ENCODE measurements around the gene PXN. TPM values are rescaled to one million over a fixed set of nuclear protein-coding genes. Genes with fewer than 3 reads are reported as not detected.

The PXN gene
- total and polyA plus RNA-seq, 2 of the 13 experiments (the other 11 are each of a cell fraction or from before 2014, with no cell fraction given) = 13.6 to 14.2 TPM

GRCh38 chr12:120227233-120228040 lies 38.1 kb downstream of the PXN start (continued):
- TF ChIP-seq CHCHD3 (CRISPR knock-in tag; IDR thresholded peaks at IDR 0.05) (no peak), ZNF33A (CRISPR knock-in tag; IDR thresholded peaks at IDR 0.05; ENCODE audit: borderline replicate concordance) (no peak), FOSL2 (CRISPR knock-in tag; IDR thresholded peaks at IDR 0.05) (0 out of 2 replicates have a peak, but pooled peaks have one; percentile 9), NRL (CRISPR knock-in tag; IDR thresholded peaks at IDR 0.05; ENCODE audit: borderline replicate concordance) (no peak), TOPORS (CRISPR knock-in tag; IDR thresholded peaks at IDR 0.05) (no peak; the same call in 1 of the 2 replicates), ELF3 (CRISPR knock-in tag; IDR thresholded peaks at IDR 0.05) (peak; percentile 42; the same call in 1 of the 2 replicates), ZFP36 (IDR thresholded peaks at IDR 0.05; ENCODE audit: borderline replicate concordance, low read depth, low read length, partially characterized antibody) (no peak), ZNF282 (IDR thresholded peaks at IDR 0.05; ENCODE audit: partially characterized antibody) (no peak), ATM (IDR thresholded peaks at IDR 0.05; ENCODE audit: borderline replicate concordance) (no peak)

- ChIA-PET POLR2A (interaction anchor here (5.9 to 8.7 kb wide), 4 partner anchors 6 to 65 kb away, joined by 80 to 461 read pairs (median 322); partner anchors contain the start of genes PXN, RNU4-1, RNU4-2 and RPLP0), CTCF (ENCODE audit: low intra/inter-chr PET ratio, low total read pairs) (no interaction called here)
- H3K9ac ChIP-seq (ENCODE audit: insufficient read depth, low read depth, low read length) = no peak overlapping the region
- H3K27ac ChIP-seq (ENCODE audit: extremely low read length, insufficient read depth, low read length) = peak overlapping the region; percentile 100
- in situ Hi-C loops (cut with HindIII; ENCODE audit: extremely low pct_ligation_motif_present, low pct_unique_long_range_greater_than_20kb) = no loop called here
- H3K4me1 ChIP-seq (ENCODE audit: insufficient read depth, low read length) = peaks cover 78% of the 10 kb centered on the region
- 90% methylated on average over 7 of the region's 13 CpGs for WGBS (ENCODE audit: low lambda C conversion rate)
- H3K79me2 ChIP-seq (ENCODE audit: insufficient read depth, low read length) = peaks cover 2% of the 10 kb centered on the region
- DNase-seq (ENCODE audit: low spot score) = no peak
- no peak overlapping the region for H2AFZ ChIP-seq (ENCODE audit: low read length)
- peak overlapping the region; percentile 36; the same call in 1 of the 2 replicates for H3K4me2 ChIP-seq (ENCODE audit: low read depth, low read length)
- ATAC-seq = no peak
- no peaks in the 10 kb centered on the region for H3K27me3 ChIP-seq (ENCODE audit: control insufficient read depth in 1 of 2, insufficient read depth in 2 of 2, low read length in 2 of 2)
- H3K4me3 ChIP-seq (replicated peaks in 1 of 3; ENCODE audit: insufficient read depth in 1 of 3, low read depth in 2 of 3, low read length in 3 of 3) = no peak overlapping the region
- intact Hi-C loops (cut with micrococcal nuclease; ENCODE audit: unreplicated experiment) = no loop called here
- peaks cover 15 to 29% of the 10 kb centered on the region in 2 experiments for H3K36me3 ChIP-seq (replicated peaks in 1 of 2; ENCODE audit: control insufficient read depth in 1 of 2, insufficient read depth in 2 of 2, low read length in 2 of 2)
- peak; percentile 15 for FAIRE-seq
- H3K9me3 ChIP-seq (ENCODE audit: low read length) = no peaks in the 10 kb centered on the region
- no peaks in the 10 kb centered on the region for H4K20me1 ChIP-seq (ENCODE audit: insufficient read depth, low read length)
- no TSS peak for BruUV-seq (replicated peaks)
- TF ChIP-seq CSRNP2 (CRISPR knock-in tag; conservative IDR thresholded peaks at IDR 0.05; ENCODE audit: low read depth) (no peak), PHF8 (CRISPR knock-in tag; IDR thresholded peaks at IDR 0.05) (no peak), ZBTB38 (CRISPR knock-in tag; IDR thresholded peaks at IDR 0.05) (0 out of 2 replicates have a peak, but pooled peaks have one; percentile 35), HNF4A (CRISPR knock-in tag; IDR thresholded peaks at IDR 0.05) (peak; percentile 59), ZNF687 (CRISPR knock-in tag; IDR thresholded peaks at IDR 0.05) (peak; percentile 40; the same call in 1 of the 2 replicates), SAP130 (CRISPR knock-in tag; IDR thresholded peaks at IDR 0.05; ENCODE audit: low read depth) (0 out of 2 replicates have a peak, but pooled peaks have one; percentile 13), AGO2 (optimal IDR thresholded peaks at IDR 0.05; ENCODE audit: low read depth, low read length) (peak; percentile 23)
Measured at GRCh38 chr12:120225852-120226640, 39.5 kb downstream of the PXN start.

Data from HepG2 (cell line).